Coronary artery (tissue), 2 donors: ENCODE results near the gene BTD.

Experiments used
- DNase-seq: peaks from one replicate; pipeline ENCODE4 v3.0.0-alpha.2; 2017; ENCODE audit warnings: low spot score
- H3K27ac ChIP-seq, 2 donors: fragments of 200-600 bp; sonication (generic); one replicate each; pipeline ENCODE4 v1.5.1; 2016 to 2019
- H3K4me3 ChIP-seq: fragments of 200-600 bp; sonication (generic); 2 replicates; pipeline ENCODE4 v1.5.1; 2016; ENCODE audit warnings: mild to moderate bottlenecking, moderate library complexity
- TF ChIP-seq, protein P1 (sequence below): fragments of 200-600 bp; sonication (generic); IDR thresholded peaks from one replicate; pipeline ENCODE4 v1.5.1; 2019; ENCODE audit warnings: antibody characterized with exemption

The BTD gene

DNA sequence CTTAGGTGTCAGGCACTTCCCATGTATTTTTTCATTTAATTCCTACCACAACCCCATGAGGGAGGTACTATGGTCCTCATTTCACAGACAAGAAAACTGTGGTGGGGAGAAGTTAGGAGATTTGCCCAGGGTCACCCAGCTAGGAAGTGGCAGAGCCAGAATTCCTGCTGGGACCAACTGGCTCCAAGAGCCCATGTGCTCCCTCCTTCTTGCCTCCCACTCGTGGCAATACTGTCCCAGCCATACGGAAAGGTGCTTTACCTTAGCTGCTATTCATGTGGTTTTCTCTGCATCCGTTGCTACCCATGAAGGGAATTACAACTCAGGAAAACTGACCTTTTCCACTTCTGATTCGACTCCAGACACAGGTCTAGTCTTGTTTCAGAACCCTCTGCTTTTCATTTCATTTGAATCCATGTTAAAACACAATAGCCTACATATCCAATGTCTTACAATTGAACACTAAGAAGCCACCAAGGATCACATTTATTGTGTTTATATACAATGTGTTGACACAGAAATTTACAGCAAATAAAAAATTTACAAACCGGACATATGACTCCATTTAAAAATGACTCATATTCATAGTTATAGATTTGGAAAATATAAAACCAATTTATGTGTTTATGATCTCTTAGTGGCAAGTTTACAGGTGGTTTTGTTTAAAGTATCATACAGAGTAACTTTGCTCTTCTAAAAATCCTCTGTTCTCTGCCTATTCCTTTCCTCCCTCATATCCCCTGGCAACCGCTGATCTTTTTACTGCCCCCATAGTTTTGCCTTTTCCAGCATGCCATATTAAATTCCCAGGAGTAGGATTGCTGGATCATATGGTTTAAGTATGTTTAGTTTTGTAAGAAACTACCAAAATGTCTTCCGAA, 58.8 kb downstream of the BTD start:
- DNase-seq = no peak
- no peak overlapping the region for H3K27ac ChIP-seq
- no peak overlapping the region for H3K4me3 ChIP-seq
- TF ChIP-seq, protein P1, sequence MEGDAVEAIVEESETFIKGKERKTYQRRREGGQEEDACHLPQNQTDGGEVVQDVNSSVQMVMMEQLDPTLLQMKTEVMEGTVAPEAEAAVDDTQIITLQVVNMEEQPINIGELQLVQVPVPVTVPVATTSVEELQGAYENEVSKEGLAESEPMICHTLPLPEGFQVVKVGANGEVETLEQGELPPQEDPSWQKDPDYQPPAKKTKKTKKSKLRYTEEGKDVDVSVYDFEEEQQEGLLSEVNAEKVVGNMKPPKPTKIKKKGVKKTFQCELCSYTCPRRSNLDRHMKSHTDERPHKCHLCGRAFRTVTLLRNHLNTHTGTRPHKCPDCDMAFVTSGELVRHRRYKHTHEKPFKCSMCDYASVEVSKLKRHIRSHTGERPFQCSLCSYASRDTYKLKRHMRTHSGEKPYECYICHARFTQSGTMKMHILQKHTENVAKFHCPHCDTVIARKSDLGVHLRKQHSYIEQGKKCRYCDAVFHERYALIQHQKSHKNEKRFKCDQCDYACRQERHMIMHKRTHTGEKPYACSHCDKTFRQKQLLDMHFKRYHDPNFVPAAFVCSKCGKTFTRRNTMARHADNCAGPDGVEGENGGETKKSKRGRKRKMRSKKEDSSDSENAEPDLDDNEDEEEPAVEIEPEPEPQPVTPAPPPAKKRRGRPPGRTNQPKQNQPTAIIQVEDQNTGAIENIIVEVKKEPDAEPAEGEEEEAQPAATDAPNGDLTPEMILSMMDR = no peak

DNA sequence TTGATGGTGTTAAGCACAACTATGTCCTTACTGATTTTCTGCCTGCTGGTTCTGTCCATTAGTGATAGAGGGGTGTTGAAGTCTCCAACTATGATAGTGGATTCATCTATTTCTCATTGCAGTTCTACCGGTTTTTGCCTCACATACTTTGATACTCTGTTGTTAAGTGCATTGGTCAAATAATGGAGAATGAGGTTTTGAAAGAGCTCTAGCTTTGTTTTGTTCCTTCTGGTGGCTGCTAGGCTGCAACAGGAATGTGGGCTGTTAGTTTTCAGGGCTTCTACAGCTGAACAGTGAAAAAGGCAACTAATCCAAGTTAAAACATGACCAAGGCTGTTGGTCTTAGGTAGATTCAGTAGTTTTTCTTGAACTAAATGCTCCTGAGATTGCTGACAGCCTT, 62.6 kb downstream of the BTD start:
- Histone ChIP-seq H3K27ac (no peak overlapping the region), H3K4me3 (no peak overlapping the region)

DNA sequence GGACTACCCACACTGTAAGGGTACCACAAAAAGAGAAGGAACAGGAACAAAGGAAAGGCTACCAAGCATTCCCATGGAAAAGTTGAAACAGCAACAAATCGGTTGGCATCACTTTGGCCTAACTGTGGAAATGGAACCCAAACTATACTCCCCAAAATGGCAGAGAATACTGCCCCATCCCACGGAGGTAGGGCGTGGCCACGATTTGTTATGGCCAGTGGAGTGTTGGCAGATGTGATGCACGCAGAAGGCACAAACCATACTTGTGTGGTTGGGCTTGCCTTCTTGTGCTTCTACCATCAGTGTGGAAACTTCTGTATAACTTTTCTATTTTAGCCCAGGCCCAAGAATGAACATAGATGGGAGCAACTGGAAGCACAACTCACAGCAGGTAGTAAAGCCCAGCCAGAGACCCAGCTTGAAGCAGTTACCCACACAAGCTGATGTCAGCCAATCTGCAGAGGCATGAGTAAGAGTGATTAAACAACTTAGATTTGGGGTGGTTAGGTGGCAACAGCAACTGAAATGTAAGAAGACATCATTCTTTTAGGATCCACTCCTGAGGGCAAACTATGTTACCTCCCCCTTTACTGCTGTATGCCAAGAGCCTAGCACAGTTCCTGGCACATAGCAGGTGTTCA, 64.1 kb downstream of the BTD start:
- Histone ChIP-seq H3K27ac (no peak overlapping the region), H3K4me3 (no peak overlapping the region)
- TF ChIP-seq, protein P1 = no peak
- DNase-seq = no peak

More for the DNA sequence above, 62.6 kb downstream of the BTD start:
- TF ChIP-seq, protein P1 = no peak
- DNase-seq = no peak

DNA sequence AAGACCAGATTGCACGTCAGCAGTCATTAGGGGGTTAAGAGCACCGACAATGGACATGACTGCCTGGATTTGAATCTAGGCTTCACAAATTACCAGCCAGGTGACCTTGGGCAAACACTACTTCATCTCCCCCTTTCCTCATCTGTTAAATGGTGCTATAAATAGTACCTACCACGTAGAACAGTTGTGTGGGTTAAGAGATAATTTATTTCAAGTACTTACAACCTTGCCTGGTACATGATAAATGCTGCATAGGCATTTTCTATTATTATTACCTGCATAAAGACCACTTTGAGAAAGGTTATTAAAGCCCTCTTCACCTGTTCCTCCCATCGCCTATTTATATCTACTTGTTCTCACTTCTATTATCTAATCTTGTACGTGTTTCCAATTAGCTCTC, 64.7 kb downstream of the BTD start:
- no peak for DNase-seq
- TF ChIP-seq, protein P1 = no peak
- H3K4me3 ChIP-seq = no peak overlapping the region
- no peak overlapping the region for H3K27ac ChIP-seq

DNA sequence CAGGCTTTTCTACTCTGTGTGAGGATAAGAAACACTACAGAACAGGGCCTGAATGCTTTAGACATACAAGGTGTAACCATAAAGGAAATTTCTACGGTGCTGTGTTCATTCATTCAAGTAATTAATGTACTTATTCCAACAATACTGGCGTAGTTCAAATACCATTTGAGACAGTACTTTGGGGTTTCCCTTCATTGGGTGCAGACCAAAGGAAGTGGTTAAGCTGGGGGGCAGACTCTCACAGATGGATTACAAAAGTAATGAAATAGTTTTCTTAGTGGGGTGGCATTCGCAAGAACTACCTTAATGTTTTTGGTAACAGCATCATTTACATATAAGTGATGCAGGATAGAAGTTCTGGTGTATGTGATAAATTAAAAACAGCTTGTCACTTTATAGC, 65.9 kb downstream of the BTD start:
- no peak for DNase-seq
- Histone ChIP-seq H3K27ac (no peak overlapping the region), H3K4me3 (no peak overlapping the region)
- TF ChIP-seq, protein P1 = no peak

DNA sequence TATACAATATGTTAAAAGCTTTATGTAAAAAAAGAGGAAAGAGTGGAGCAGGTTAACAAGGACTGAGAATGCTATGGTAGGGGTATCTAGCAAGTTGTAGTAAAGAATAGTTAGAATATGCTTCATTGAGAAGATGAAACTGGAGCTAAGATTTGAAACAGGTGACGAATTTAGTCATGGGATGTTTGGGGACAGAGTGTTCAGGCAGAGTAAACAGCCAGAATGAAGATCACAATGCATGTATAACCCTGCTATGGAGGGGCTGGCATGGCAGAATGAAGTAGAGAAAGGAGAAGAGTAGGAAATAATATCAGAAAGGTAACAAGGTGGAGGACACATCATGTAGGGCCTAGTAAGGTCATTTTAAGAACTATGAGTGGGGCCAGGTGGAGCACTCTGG, 72.0 kb downstream of the BTD start:
- TF ChIP-seq, protein P1 = no peak
- no peak overlapping the region for H3K27ac ChIP-seq
- no peak overlapping the region for H3K4me3 ChIP-seq
- DNase-seq = no peak

DNA sequence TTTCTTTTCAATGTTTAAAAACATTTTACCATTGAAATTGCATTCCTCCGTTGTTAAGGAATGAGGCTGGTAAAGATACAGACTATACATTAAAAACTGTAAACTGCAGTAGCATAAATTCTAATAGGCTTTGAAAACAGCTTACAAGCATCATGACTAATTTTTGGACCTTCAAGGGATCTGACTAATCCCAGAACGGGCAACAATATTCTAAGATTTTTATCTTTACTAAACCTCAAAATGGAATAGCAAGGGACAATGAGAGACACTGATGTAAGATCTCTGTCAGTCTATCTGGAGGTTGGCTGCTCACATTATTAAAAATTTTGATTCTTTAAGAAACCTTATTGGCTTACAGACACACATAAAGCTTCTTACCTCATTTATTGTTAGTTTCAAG, 74.7 kb downstream of the BTD start:
- Histone ChIP-seq H3K4me3 (no peak overlapping the region), H3K27ac (no peak overlapping the region)
- no peak for DNase-seq
- TF ChIP-seq, protein P1 = no peak
